ENCODE data around the gene SLC25A13. TPM values are rescaled to one million over a fixed set of nuclear protein-coding genes. Genes with fewer than 3 reads are reported as not detected.

Gene SLC25A13
- polyA plus RNA-seq, 1 of the 3 experiments (the other 2 are of a cell fraction) = 16.0 TPM

GRCh38 chr7:96114190-96114589, 207.7 kb downstream of the SLC25A13 start:
- no peak for DNase-seq
- no peak overlapping the region for H2AFZ ChIP-seq (ENCODE audit: low read depth)
- no peak overlapping the region for H3K9ac ChIP-seq
- TF ChIP-seq FOSL2 (IDR thresholded peaks at IDR 0.05; ENCODE audit: borderline replicate concordance, low read depth) (no peak), RXRA (IDR thresholded peaks at IDR 0.05; ENCODE audit: borderline replicate concordance, low read depth) (no peak), SIN3A (IDR thresholded peaks at IDR 0.05; ENCODE audit: borderline replicate concordance, low read depth, low read length) (no peak), EP300 (IDR thresholded peaks at IDR 0.05; ENCODE audit: borderline replicate concordance in 1 of 2, low read depth in 1 of 2, low read length in 1 of 2) (no peak), MEF2A (IDR thresholded peaks at IDR 0.05; ENCODE audit: borderline replicate concordance, low read depth) (no peak), FOXM1 (IDR thresholded peaks at IDR 0.05; ENCODE audit: low read depth) (no peak), NRF1 (IDR thresholded peaks at IDR 0.05; ENCODE audit: low read depth, low read length) (no peak), IRF3 (IDR thresholded peaks at IDR 0.05; ENCODE audit: low read depth, low read length) (no peak), TCF12 (IDR thresholded peaks at IDR 0.05) (no peak), RAD21 (IDR thresholded peaks at IDR 0.05; ENCODE audit: low read length) (no peak), SMC3 (IDR thresholded peaks at IDR 0.05; ENCODE audit: low read depth, low read length) (no peak), EZH2phosphoT487 (IDR thresholded peaks at IDR 0.05; ENCODE audit: borderline replicate concordance, low read depth) (no peak), POLR2AphosphoS5 (IDR thresholded peaks at IDR 0.05; ENCODE audit: low read depth, low read length) (no peak), TAF1 (IDR thresholded peaks at IDR 0.05; ENCODE audit: borderline replicate concordance, low read depth, low read length) (no peak)
- H3K4me1 ChIP-seq (ENCODE audit: control insufficient read depth in 1 of 2, insufficient read depth in 2 of 2, low read depth in 1 of 2, low read length in 1 of 2) = peaks cover 0 to 4% of the 10 kb centered on the region in 2 experiments; a peak in 1 of 4 replicates
- H3K27me3 ChIP-seq (ENCODE audit: insufficient read depth) = no peaks in the 10 kb centered on the region
- CTCF ChIA-PET = interaction anchor here (0.8 kb wide), 1 partner anchor 19 kb away, joined by 4 read pairs; no protein-coding TSS in a partner anchor
- no peak overlapping the region for H3K4me2 ChIP-seq
- no peaks in the 10 kb centered on the region for H3K79me2 ChIP-seq (ENCODE audit: insufficient read depth)
- H3K4me3 ChIP-seq (ENCODE audit: low read depth in 2 of 2, low read length in 1 of 2) = no peak overlapping the region
- POLR2A ChIA-PET = interaction anchor here (0.7 kb wide), 1 partner anchor 910 kb away, joined by 3 read pairs; no protein-coding TSS in a partner anchor
- 61% methylated on average over 7 of the region's 7 CpGs for WGBS (ENCODE audit: low lambda C conversion rate)
- H3F3A ChIP-seq (replicated peaks; ENCODE audit: insufficient read depth) = no peaks in the 10 kb centered on the region
- peaks cover 14% of the 10 kb centered on the region; the same call in 1 of the 2 replicates for H3K9me3 ChIP-seq
- H4K20me1 ChIP-seq (ENCODE audit: insufficient read depth) = no peaks in the 10 kb centered on the region
- no peak overlapping the region for H3K27ac ChIP-seq (ENCODE audit: low read depth in 2 of 2, low read length in 1 of 2)
- H3K36me3 ChIP-seq (replicated peaks in 1 of 2; ENCODE audit: control insufficient read depth in 1 of 2, insufficient read depth in 2 of 2, low read length in 1 of 2) = peaks cover 0 to 7% of the 10 kb centered on the region in 2 experiments
- H3K9me2 ChIP-seq = no peaks in the 10 kb centered on the region; the same call in 1 of the 2 replicates

- Histone ChIP-seq H3K4me2 (no peak overlapping the region), H3K9ac (no peak overlapping the region), H3K36me3 (replicated peaks in 1 of 2; ENCODE audit: control insufficient read depth in 1 of 2, insufficient read depth in 2 of 2, low read length in 1 of 2) (no peaks in the 10 kb centered on the region), H3K27me3 (ENCODE audit: insufficient read depth) (no peaks in the 10 kb centered on the region), H2AFZ (ENCODE audit: low read depth) (no peak overlapping the region), H3K4me3 (ENCODE audit: low read depth in 2 of 2, low read length in 1 of 2) (no peak overlapping the region), H4K20me1 (ENCODE audit: insufficient read depth) (no peaks in the 10 kb centered on the region), H3K4me1 (ENCODE audit: control insufficient read depth in 1 of 2, insufficient read depth in 2 of 2, low read depth in 1 of 2, low read length in 1 of 2) (peaks cover 0 to 4% of the 10 kb centered on the region in 2 experiments; a peak in 1 of 4 replicates), H3K9me2 (no peaks in the 10 kb centered on the region; the same call in 1 of the 2 replicates), H3K27ac (ENCODE audit: low read depth in 2 of 2, low read length in 1 of 2) (no peak overlapping the region), H3F3A (replicated peaks; ENCODE audit: insufficient read depth) (no peaks in the 10 kb centered on the region), H3K9me3 (peaks cover 14% of the 10 kb centered on the region; the same call in 1 of the 2 replicates), H3K79me2 (ENCODE audit: insufficient read depth) (no peaks in the 10 kb centered on the region)
- ChIA-PET POLR2A (no interaction called here), CTCF (no interaction called here)
- TF ChIP-seq RAD21 (IDR thresholded peaks at IDR 0.05; ENCODE audit: low read length) = no peak
- no peak for TF ChIP-seq POLR2AphosphoS5 (IDR thresholded peaks at IDR 0.05; ENCODE audit: low read depth, low read length)
- no peak for DNase-seq
These were observed 210.5 kb downstream of the SLC25A13 start for GRCh38 chr7:96111405-96111804.
